ENCODE results near the gene PPP6R3. TPM values are rescaled to one million over a fixed set of nuclear protein-coding genes. Genes with fewer than 3 reads are reported as not detected.

PPP6R3 gene
- total and polyA plus RNA-seq, 2 of the 13 experiments (the other 11 are each of a cell fraction or from before 2014, with no cell fraction given): 41.2 to 83.4 TPM

GRCh38 chr11:68449951-68450350 lies 10.6 kb upstream of the PPP6R3 start (continued):
- 0 out of 2 replicates have a peak, but pooled peaks have one; percentile 35 for TF ChIP-seq HNF1B (CRISPR knock-in tag; IDR thresholded peaks at IDR 0.05)
- TF ChIP-seq GTF3A (CRISPR knock-in tag; conservative IDR thresholded peaks at IDR 0.05): no peak
- TF ChIP-seq YEATS2 (CRISPR knock-in tag; IDR thresholded peaks at IDR 0.05; ENCODE audit: borderline replicate concordance): no peak
- no peak for TF ChIP-seq THAP9 (CRISPR knock-in tag; IDR thresholded peaks at IDR 0.05; ENCODE audit: borderline replicate concordance)
- TF ChIP-seq ONECUT2 (CRISPR knock-in tag; IDR thresholded peaks at IDR 0.05): no peak
- TF ChIP-seq NONO (IDR thresholded peaks at IDR 0.05): no peak
- peak; percentile 27; the same call in 1 of the 2 replicates for TF ChIP-seq NONO (CRISPR knock-in tag; conservative IDR thresholded peaks at IDR 0.05)
- TF ChIP-seq ZC3H13 (CRISPR knock-in tag; IDR thresholded peaks at IDR 0.05): peak; percentile 68; the same call in 1 of the 2 replicates
- no peak for TF ChIP-seq ZNF276 (CRISPR knock-in tag; IDR thresholded peaks at IDR 0.05; ENCODE audit: low read depth)
- TF ChIP-seq PTBP1 (IDR thresholded peaks at IDR 0.05; ENCODE audit: low read depth, low read length, poor library complexity, severe bottlenecking): no peak
- no peak for TF ChIP-seq TBX3 (IDR thresholded peaks at IDR 0.05; ENCODE audit: borderline replicate concordance)
- no peak for TF ChIP-seq ZNF225 (CRISPR knock-in tag; IDR thresholded peaks at IDR 0.05)
- TF ChIP-seq SOX6 (IDR thresholded peaks at IDR 0.05): no peak
- no peak for TF ChIP-seq SOX6 (CRISPR knock-in tag; IDR thresholded peaks at IDR 0.05)
- no peak for TF ChIP-seq MEIS2 (CRISPR knock-in tag; IDR thresholded peaks at IDR 0.05)
- no peak for TF ChIP-seq NR3C1 (CRISPR knock-in tag; IDR thresholded peaks at IDR 0.05)
- no peak for TF ChIP-seq RXRA (CRISPR knock-in tag; IDR thresholded peaks at IDR 0.05)
- no peak for TF ChIP-seq NFE2 (CRISPR knock-in tag; IDR thresholded peaks at IDR 0.05)
- no peak for TF ChIP-seq MNT (IDR thresholded peaks at IDR 0.05)
- TF ChIP-seq ZSCAN12 (CRISPR knock-in tag; IDR thresholded peaks at IDR 0.05): no peak
- no peak for TF ChIP-seq ARID2 (CRISPR knock-in tag; IDR thresholded peaks at IDR 0.05; ENCODE audit: borderline replicate concordance)
- peak; percentile 75 for TF ChIP-seq AGO2 (optimal IDR thresholded peaks at IDR 0.05; ENCODE audit: low read depth, low read length)
- no peak for TF ChIP-seq ZNF547 (CRISPR knock-in tag; IDR thresholded peaks at IDR 0.05)
- no peak for TF ChIP-seq RXRB (CRISPR knock-in tag; IDR thresholded peaks at IDR 0.05; ENCODE audit: borderline replicate concordance)
- peak; percentile 43; the same call in 1 of the 2 replicates for TF ChIP-seq KDM2A (CRISPR knock-in tag; IDR thresholded peaks at IDR 0.05; ENCODE audit: borderline replicate concordance, low read depth)
- TF ChIP-seq TEAD2 (CRISPR knock-in tag; IDR thresholded peaks at IDR 0.05): no peak
